Mesenteric fat pad (tissue), 1 donor: ENCODE measurements around the gene SKOR1. TPM values are rescaled to one million over a fixed set of nuclear protein-coding genes. Genes with fewer than 3 reads are reported as not detected.

Source experiments
- DNase-seq: peaks from one replicate; pipeline ENCODE4 v3.0.0-alpha.2; 2020; ENCODE audit warnings: low spot score
- total RNA-seq: library from RNA; stranded (reverse); fragmentation: NEBNext Ultra II Directional; extraction: Animal tissue kit (Norgen Biotek cat#: 25700); gene quantifications from one replicate; pipeline ENCODE4 v1.2.1, GENCODE V29; 2021
- donor health status: DM: yes; HTN: yes; CAD: no.

Gene SKOR1
- total RNA-seq, 1 donor from 2014 or later, result 0.26 TPM

DNA sequence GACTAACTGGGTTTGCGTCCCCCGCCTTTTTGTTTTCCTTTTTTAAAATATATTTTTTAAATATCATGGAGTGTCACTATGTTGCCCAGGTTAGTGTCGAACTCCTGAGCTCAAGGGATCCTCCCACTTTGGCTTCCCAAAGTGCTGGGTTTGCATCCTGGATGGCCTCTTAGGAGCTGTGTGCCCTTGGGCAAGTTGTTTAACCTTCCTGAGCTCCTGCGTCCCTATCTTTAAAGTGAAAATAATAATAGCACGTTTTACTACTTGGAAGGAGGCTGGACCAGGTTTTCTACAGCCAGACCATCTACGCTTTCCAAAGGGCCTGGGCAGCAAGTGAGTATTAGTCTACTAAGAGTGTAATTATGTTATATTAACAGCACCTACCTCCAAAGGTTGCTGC lies 58.7 kb downstream of the SKOR1 start:
- DNase-seq, result no peak

Other genes starting within 250 kb of the SKOR1 start
- gene RNU6-1, start 14.5 kb downstream of the SKOR1 start, total RNA-seq, result not detected
- 37.3 TPM for gene PIAS1, start 228.8 kb downstream of the SKOR1 start, total RNA-seq